Keratinocyte (primary cell): ENCODE results near the gene KTI12. TPM values are rescaled to one million over a fixed set of nuclear protein-coding genes. Genes with fewer than 3 reads are reported as not detected.

Source experiments
- DNase-seq: peaks from one replicate; pipeline ENCODE4 v3.0.0-alpha.2; 2011; ENCODE audit warnings: low read depth, missing footprints, low spot score
- FAIRE-seq: peaks from 2 replicates; lab custom pipeline; 2011; peaks lifted over from hg19 to GRCh38; lab: Jason Lieb, UNC
- H2AFZ ChIP-seq: 2 replicates; pipeline ENCODE4 v1.6.0; 2012; ENCODE audit warnings: low read length, control low read depth, inconsistent platforms; ENCODE audit not compliant: control insufficient read depth
- H3K27ac ChIP-seq: 2 replicates; pipeline ENCODE4 v1.5.1; 2011; ENCODE audit warnings: low read length; ENCODE audit not compliant: control insufficient read depth, insufficient read depth
- H3K27me3 ChIP-seq: 3 replicates; pipeline ENCODE4 v1.6.0; 2011; ENCODE audit warnings: low read length; ENCODE audit not compliant: control insufficient read depth, insufficient read depth; ENCODE audit errors: extremely low read depth
- H3K36me3 ChIP-seq, 2 experiments: 2 replicates in 1 of 2; 3 replicates in 1 of 2; pipeline ENCODE4 v1.5.1; 2011; ENCODE audit warnings: low read length in 2 of 2, mild to moderate bottlenecking in 1 of 2; ENCODE audit not compliant: control insufficient read depth in 2 of 2, insufficient read depth in 2 of 2; ENCODE audit errors: extremely low read depth in 1 of 2
- H3K4me1 ChIP-seq: 3 replicates; pipeline ENCODE4 v1.5.1; 2011; ENCODE audit warnings: low read length; ENCODE audit not compliant: control insufficient read depth, insufficient read depth; ENCODE audit errors: extremely low read depth
- H3K4me2 ChIP-seq: 3 replicates; pipeline ENCODE4 v1.6.0; 2011; ENCODE audit warnings: low read depth, low read length; ENCODE audit not compliant: control insufficient read depth, insufficient read depth; ENCODE audit errors: extremely low read depth
- H3K4me3 ChIP-seq, 3 experiments: fragments of 200-600 bp in 1 of 3; sonication (generic) in 1 of 3; 2 replicates in 2 of 3; 3 replicates in 1 of 3; pipeline ENCODE4 v1.5.1; 2011 to 2016; ENCODE audit warnings: low read length in 3 of 3, mild to moderate bottlenecking in 3 of 3, control low read depth in 2 of 3, inconsistent platforms in 1 of 3, low read depth in 1 of 3, mixed read lengths in 1 of 3, mixed run types in 1 of 3, moderate library complexity in 1 of 3; ENCODE audit not compliant: control insufficient read depth in 2 of 3, insufficient read depth in 2 of 3; ENCODE audit errors: extremely low read depth in 1 of 3
- H3K79me2 ChIP-seq: 2 replicates; pipeline ENCODE4 v1.6.0; 2012; ENCODE audit warnings: low read length; ENCODE audit not compliant: control insufficient read depth, insufficient read depth
- H3K9ac ChIP-seq: 3 replicates; pipeline ENCODE4 v1.6.0; 2011; ENCODE audit warnings: low read length; ENCODE audit not compliant: control insufficient read depth, insufficient read depth; ENCODE audit errors: extremely low read depth
- H3K9me1 ChIP-seq: 3 replicates; pipeline ENCODE4 v1.6.0; 2011; ENCODE audit warnings: low read length; ENCODE audit not compliant: control insufficient read depth, insufficient read depth; ENCODE audit errors: extremely low read depth
- H3K9me3 ChIP-seq: 2 replicates; pipeline ENCODE4 v1.5.1; 2012; ENCODE audit warnings: low read depth, low read length; ENCODE audit not compliant: control insufficient read depth
- H4K20me1 ChIP-seq: 3 replicates; pipeline ENCODE4 v1.6.0; 2011; ENCODE audit warnings: low read length; ENCODE audit not compliant: control insufficient read depth, insufficient read depth; ENCODE audit errors: extremely low read depth
- CTCF ChIP-seq, 3 experiments: IDR thresholded peaks in 1 of 3; conservative IDR thresholded peaks in 1 of 3; optimal IDR thresholded peaks in 1 of 3; 2 replicates in 2 of 3; 3 replicates in 1 of 3; pipeline versions ENCODE3 to v1.5.1; 2011; ENCODE audit warnings: low read length in 3 of 3, mild to moderate bottlenecking in 3 of 3, moderate library complexity in 2 of 3, control low read depth in 1 of 3, inconsistent platforms in 1 of 3; ENCODE audit not compliant: insufficient read depth in 2 of 3; ENCODE audit errors: extremely low read depth in 1 of 3
- EZH2 ChIP-seq: IDR thresholded peaks from one replicate; pipeline ENCODE4 v1.6.1; 2012; ENCODE audit warnings: inconsistent platforms, mild to moderate bottlenecking, low read length, moderate library complexity
- dilution Hi-C: fragments of 300-500 bp; cut with MboI; formaldehyde crosslinking; loops from one replicate; pipeline ENCODE4 v1.7.0; 2020; ENCODE audit warnings: low sequenced_read_pairs; ENCODE audit not compliant: extremely low pct_ligation_motif_present
- polyA plus RNA-seq, 5 experiments: library from polyadenylated mRNA; depleted of rRNA in 3 of 5; stranded (reverse) in 3 of 5; stranded (forward) in 1 of 5; unstranded in 1 of 5; fragments of >200 nt; gene quantifications; 1 replicate in 1 of 5; 2 replicates in 3 of 5; 3 replicates in 1 of 5; pipeline versions ENCODE4 v1.2.1 to v1.2.3, GENCODE V29; 2011 to 2012; ENCODE audit warnings: missing spikeins in 2 of 5, low read depth in 1 of 5, low replicate concordance in 1 of 5
- small RNA-seq, 3 experiments: library from RNA; depleted of rRNA; stranded (forward); fragments of <200 nt; gene quantifications; one replicate each; pipeline ENCODE3, GENCODE V24; 2012; ENCODE audit warnings: low read depth in 3 of 3, low replicate concordance in 1 of 3; ENCODE audit not compliant: insufficient read length in 3 of 3

KTI12 gene
- polyA plus RNA-seq, 1 donor (not counting 4 experiments of a cell fraction or from before 2014, with no cell fraction given), result 8.1 TPM

DNA sequence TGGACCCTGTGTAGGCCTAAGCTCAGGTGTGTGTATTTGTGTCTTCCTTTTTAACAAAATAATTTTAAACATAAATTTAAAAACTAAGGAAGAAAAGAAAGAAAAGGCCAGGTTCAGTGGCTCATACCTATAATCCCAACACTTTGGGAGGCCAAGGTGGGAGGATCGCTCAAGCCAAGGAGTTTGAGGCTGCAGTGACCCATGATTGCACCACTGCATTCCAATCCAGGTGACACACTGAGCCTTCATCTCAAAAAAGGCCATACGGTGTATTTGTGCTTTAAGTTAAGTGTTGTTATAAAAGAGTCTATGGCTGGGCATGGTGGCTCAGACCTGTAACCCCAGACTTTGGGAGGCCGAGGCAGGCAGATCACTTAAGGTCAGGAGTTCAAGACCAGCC lies 51.4 kb downstream of the KTI12 start:
- Histone ChIP-seq H3K4me1 (no peaks in the 10 kb centered on the region), H3K9ac (no peak overlapping the region), H3K27me3 (no peaks in the 10 kb centered on the region), H3K4me3 (no peak overlapping the region), H3K27ac (no peak overlapping the region), H3K79me2 (no peaks in the 10 kb centered on the region), H4K20me1 (no peaks in the 10 kb centered on the region), H2AFZ (no peak overlapping the region), H3K9me3 (no peaks in the 10 kb centered on the region), H3K4me2 (no peak overlapping the region), H3K9me1 (no peaks in the 10 kb centered on the region), H3K36me3 (no peaks in the 10 kb centered on the region)
- dilution Hi-C loops, result no loop called here
- TF ChIP-seq EZH2 (no peak), CTCF (optimal IDR thresholded peaks at IDR 0.05 in 1 of 3, IDR thresholded peaks at IDR 0.05 in 1 of 3, conservative IDR thresholded peaks at IDR 0.05 in 1 of 3; ENCODE audit: extremely low read depth in 1 of 3, insufficient read depth in 2 of 3, low read length in 3 of 3) (no peak)
- FAIRE-seq, result no peak
- no peak for DNase-seq

Small RNAs within 50 kb of the gene (small RNA-seq; reads per million reads assigned to genes)
- 0 reads per million in 3 experiments for gene RN7SL290P

Other genes with a start within 250 kb of the KTI12 start
- 100 to 183 TPM (median 149 TPM) in 3 replicates for gene NRDC, start 155.1 kb downstream of the KTI12 start, polyA plus RNA-seq
- 1.2 to 4.7 TPM (median 2.6 TPM) in 3 replicates for gene RAB3B, start 43.1 kb downstream of the KTI12 start, polyA plus RNA-seq
- 26.5 to 28.2 TPM (median 26.5 TPM) in 3 replicates for gene TXNDC12, start 21.4 kb upstream of the KTI12 start, polyA plus RNA-seq
- gene BTF3L4, start 22.5 kb upstream of the KTI12 start, polyA plus RNA-seq, result 31.8 to 55.4 TPM (median 35.8 TPM) in 3 replicates
- 17.1 to 27.7 TPM (median 25.4 TPM) in 3 replicates for gene ZFYVE9, start 108.3 kb upstream of the KTI12 start, polyA plus RNA-seq